GM18499 (cell line): ENCODE data around the gene ACTL10.
"Not testable (repeated sequence)": the region's sequence is repeated elsewhere in the genome, so short reads cannot be mapped to it uniquely, and the experiment has no call there.

Source experiments
- ATAC-seq: cut with Tn5 transposase; IDR thresholded peaks from one replicate; pipeline ENCODE4 v1.9.1; 2021; ENCODE audit warnings: moderate number of reproducible peaks; ENCODE audit not compliant: insufficient read depth, unreplicated experiment

The ACTL10 gene

GRCh38 chr20:33689493-33689892 lies 22.8 kb downstream of the ACTL10 start:
- ATAC-seq: no peak

GRCh38 chr20:33689973-33690372 lies 23.2 kb downstream of the ACTL10 start:
- ATAC-seq: no peak

DNA sequence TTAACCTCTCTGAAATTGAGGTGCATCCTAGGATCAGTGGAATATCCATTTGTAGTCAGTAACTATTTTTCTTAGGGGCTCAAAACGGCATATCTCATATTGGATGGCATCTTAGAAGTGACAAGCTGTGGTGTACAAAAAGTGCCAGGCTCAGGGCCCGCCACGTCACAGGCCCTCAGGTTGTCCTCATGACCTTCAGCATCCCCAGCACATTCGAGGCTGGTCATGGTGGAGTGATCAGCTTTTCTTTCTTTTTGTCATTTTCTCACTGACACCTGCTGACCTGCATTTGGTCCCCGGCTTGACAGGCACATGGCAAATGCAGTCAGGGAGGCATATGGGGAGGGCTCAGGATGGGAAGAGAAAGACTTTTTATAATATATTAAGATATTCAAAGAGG lies 26.5 kb downstream of the ACTL10 start:
- ATAC-seq: no peak

- no peak for ATAC-seq
Measured at GRCh38 chr20:33693741-33694638, 27.2 kb downstream of the ACTL10 start.

- ATAC-seq: no peak
Measured at GRCh38 chr20:33694639-33695012, 27.9 kb downstream of the ACTL10 start.

DNA sequence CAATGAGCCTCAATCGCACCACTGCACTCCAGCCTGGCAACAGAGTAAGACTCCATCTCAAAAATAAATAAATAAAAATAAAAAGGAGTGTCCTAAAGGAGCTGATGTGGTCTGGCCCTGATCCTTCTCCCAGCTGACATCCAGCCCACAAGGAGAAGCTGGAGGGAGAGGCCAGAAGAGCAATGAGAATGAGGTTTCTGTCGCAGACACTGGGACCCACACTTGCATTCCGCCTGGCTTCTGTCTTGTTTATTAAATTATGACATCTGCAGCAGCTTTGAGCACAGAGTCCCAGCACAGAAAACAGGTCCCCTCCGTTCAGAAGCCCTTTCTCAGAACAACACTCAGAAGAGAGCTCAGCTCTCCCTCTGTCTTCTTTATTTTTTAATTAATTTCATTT lies 29.7 kb downstream of the ACTL10 start:
- ATAC-seq: no peak

DNA sequence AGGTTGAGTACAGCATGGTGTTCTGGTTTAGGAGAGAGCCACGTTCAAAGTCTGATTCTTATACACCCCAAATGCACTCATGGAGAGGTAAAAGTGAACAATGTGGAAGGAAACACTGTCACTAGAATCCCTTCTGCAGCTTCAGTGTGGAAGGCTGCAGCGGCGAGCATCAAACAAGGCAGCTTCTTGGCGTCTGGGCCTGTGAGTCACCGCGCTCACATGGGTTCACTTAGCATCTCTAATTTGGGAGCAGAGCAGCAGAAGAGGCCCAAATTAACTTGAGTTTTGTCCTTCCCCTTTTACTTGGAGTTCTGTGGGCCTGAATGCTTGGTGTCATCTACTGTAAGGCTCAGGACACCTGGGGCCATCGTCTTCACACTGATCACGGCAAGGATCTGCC lies 30.4 kb downstream of the ACTL10 start:
- ATAC-seq: no peak

- not testable (repeated sequence) for ATAC-seq
Measured at GRCh38 chr20:33698966-33699365, 32.2 kb downstream of the ACTL10 start.

- ATAC-seq: not testable (repeated sequence)
Measured at GRCh38 chr20:33700696-33701441, 34.1 kb downstream of the ACTL10 start.

DNA sequence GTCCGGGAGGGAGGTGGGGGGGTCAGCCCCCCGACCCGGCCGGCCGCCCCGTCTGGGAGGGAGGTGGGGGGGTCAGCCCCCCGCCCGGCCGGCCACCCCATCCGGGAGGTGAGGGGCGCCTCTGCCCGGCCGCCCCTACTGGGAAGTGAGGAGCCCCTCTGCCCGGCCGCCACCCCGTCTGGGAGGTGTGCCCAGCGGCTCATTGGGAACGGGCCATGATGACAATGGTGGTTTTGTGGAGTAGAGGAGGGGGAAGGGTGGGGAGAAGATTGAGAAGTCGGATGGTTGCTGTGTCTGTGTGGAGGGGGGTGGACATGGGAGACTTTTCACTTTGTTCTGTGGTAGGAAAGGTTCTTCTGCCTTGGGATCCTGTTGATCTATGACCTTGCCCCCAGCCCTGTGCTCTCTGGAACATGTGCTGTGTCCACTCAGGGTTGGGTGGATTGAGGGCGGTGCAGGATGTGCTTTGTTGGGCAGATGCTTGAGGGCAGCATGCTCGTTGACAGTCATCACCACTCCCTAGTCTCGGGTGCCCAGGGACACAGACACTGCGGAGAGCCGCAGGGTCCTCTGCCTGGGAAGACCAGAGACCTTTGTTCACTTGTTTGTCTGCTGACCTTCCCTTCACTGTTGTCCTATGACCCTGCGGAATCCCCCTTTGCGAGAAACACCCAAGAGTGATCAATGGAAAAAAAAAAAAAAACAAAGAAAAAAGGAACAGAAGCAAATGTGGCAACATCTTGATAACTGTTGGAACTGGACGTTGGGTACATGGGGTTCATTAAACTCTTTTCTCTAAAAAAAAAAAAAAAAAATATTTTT lies 35.1 kb downstream of the ACTL10 start:
- ATAC-seq: no peak

DNA sequence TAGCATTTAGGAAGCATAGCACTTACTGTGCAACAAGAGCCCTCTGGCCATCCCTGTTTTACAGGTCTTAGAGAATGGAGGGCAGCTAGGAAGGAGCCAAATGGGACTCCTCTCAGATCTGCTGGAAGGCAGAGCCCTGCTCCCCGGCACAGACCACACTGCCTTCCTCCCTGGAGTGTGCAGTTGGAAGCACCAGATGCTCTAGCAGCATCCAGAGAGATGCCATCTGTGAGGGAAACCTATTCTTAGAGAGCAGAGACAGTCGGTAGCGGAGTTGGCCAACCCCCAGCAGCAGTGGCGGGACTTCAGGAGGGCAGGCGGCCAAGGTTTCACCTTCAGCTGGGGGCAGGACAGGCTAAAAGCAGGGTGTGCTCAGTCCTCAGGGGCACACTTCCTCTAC lies 36.1 kb downstream of the ACTL10 start:
- no peak for ATAC-seq

- ATAC-seq: no peak
Measured at GRCh38 chr20:33703498-33704137, 36.9 kb downstream of the ACTL10 start.

DNA sequence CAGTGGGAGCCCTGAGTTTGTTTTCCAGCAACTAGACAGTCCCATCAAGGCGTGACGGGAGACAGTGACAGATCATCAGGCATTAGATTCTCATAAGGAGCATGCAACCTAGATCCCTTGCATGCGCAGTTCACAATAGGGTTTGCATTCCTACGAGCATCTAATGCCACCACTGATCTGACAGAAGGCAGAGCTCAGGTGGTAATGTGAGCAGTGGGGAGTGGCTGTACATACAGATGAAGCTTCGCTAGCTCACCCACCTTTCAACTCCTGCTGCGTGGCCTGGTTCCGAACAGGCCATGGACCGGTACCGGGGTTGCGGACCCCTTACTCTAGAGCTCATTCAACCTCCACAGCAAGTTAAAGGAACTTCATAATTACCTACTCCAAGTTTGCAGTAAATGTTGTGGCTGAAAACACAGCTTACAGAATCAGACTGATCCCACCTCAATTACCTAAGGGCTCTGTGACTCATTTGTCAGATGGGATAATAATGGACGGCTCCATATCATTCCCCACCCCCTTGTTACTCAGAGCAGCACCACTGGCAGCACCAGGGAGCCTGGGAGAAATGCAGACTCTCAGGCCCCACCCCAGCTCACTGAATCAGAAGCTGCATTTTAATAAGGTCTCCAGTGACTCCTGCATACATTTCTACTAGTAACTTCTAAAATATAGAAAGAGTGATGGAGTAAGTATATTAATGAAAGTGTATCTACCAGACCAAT lies 37.6 kb downstream of the ACTL10 start:
- no peak for ATAC-seq

GRCh38 chr20:33707668-33708067 lies 40.9 kb downstream of the ACTL10 start:
- no peak for ATAC-seq

DNA sequence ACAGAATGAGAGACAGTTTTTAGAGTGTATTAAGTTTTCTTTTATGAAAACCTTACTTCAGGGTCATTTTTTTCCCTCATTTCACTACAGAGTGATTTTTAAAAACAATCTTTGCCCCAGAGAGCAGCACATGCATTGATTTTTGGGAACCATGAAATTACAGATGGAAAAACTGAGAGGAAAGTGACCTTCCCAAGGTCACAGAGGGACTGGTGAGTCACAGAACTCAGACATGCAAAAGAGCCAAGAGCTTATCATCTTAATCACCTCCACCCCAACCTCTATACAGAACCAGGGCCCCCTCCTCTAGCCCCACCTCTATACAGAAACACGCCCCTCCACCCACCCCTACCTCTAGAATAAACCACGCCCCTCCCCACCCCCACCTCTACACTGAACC lies 42.7 kb downstream of the ACTL10 start:
- ATAC-seq: no peak

DNA sequence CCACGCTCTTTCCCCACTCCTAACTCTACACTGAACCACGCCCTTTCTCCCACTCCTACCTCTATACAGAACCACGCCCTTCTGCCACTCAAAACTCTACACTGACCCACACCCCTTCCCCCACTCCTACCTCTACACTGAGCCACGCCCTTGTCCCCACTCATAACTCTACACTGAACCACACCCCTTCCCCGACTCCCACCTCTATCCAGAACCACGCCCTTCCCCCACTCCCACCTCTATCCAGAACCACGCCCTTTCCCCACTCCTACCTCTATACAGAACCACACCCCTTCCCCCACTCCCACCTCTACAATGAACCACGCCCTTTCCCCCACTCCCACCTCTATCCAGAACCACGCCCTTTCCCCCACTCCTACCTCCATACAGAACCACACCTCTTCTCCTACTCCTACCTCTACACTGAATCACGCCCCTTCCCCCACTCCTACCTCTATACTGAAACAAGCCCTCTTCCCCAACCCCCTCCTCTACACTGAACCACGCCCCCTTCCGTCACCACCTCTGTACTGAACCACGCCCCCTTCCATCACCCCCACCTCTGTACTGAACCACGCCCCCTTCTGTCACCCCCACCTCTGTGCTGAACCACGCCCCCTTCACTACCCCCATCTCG lies 43.3 kb downstream of the ACTL10 start:
- no peak for ATAC-seq

DNA sequence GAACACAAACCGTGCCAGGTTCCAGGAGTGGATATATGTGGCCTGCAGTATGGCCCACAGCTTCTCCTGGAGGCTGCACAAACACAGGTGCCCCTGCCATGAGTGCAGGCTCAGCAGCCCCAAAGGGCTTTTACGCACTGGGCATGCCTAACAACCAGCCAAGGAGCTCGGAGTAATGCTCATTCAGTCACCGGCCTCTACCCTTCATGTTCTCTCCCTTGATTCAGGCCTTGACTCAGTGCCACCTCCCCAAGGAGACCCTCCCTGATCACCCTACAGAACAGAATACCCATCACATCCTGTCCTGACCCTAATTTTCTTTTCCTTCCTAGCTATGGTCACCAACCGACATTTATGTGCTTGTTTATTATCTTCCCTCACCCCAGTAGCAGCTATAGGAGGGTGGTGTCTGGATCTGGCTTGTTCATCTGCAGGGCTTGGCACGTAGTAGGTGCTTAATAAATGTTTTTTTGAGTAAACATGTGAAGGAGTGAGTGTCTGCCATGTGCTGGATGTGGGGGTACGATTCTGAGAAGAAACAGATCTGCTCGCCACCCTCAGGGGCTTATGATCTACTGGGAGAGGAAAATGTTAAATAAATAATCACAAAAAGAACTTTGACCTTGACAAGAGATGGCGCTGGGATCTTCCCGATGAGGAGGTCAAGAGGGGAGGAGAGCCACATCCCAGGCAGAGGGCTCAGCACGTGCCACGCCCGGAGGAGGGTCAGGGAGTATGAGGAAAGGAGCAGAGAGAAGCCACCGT lies 44.1 kb downstream of the ACTL10 start:
- ATAC-seq: no peak

GRCh38 chr20:33711446-33711738 lies 44.6 kb downstream of the ACTL10 start:
- no peak for ATAC-seq
